GM18909 (cell line): ENCODE measurements around the gene TPSD1.
"Not testable (repeated sequence)": the region's sequence is repeated elsewhere in the genome, so short reads cannot be mapped to it uniquely, and the experiment has no call there.

Experiments used
- ATAC-seq: cut with Tn5 transposase; IDR thresholded peaks from one replicate; pipeline ENCODE4 v1.9.1; 2021; ENCODE audit warnings: mild to moderate bottlenecking; ENCODE audit not compliant: unreplicated experiment, poor library complexity

Gene TPSD1

GRCh38 chr16:1220098-1220728 is 35.7 kb upstream of the TPSD1 start:
- ATAC-seq = no peak

- ATAC-seq = no peak
Observed at GRCh38 chr16:1220841-1221627, 34.8 kb upstream of the TPSD1 start.

- no peak for ATAC-seq
Observed at GRCh38 chr16:1221628-1222552, 34.0 kb upstream of the TPSD1 start.

GRCh38 chr16:1222553-1223354 is 33.1 kb upstream of the TPSD1 start:
- no peak for ATAC-seq

GRCh38 chr16:1223355-1224214 is 32.3 kb upstream of the TPSD1 start:
- no peak for ATAC-seq

GRCh38 chr16:1224558-1224957 is 31.3 kb upstream of the TPSD1 start:
- ATAC-seq = no peak

- no peak for ATAC-seq
Observed at GRCh38 chr16:1225051-1225451, 30.8 kb upstream of the TPSD1 start, which contains the start of gene TPSG1. TPSG1 (minus strand) TSS chr16:1225268; CDS start chr16:1225252, 16 bp downstream.

- not testable (repeated sequence) for ATAC-seq
Observed at GRCh38 chr16:1225728-1226311, 30.0 kb upstream of the TPSD1 start.

- ATAC-seq = not testable (repeated sequence)
Observed at GRCh38 chr16:1226692-1227091, 29.2 kb upstream of the TPSD1 start.

- not testable (repeated sequence) for ATAC-seq
Observed at GRCh38 chr16:1228227-1228626, 27.6 kb upstream of the TPSD1 start.

GRCh38 chr16:1229476-1229875 is 26.4 kb upstream of the TPSD1 start:
- not testable (repeated sequence) for ATAC-seq

GRCh38 chr16:1230084-1230470 is 25.8 kb upstream of the TPSD1 start, which contains the start of gene TPSB2:
TPSB2 (minus strand) TSS chr16:1230184; CDS start chr16:1229951, 233 bp downstream.
- not testable (repeated sequence) for ATAC-seq

- ATAC-seq = not testable (repeated sequence)
Observed at GRCh38 chr16:1230471-1231212, 25.2 kb upstream of the TPSD1 start.

GRCh38 chr16:1231301-1231700 is 24.6 kb upstream of the TPSD1 start:
- ATAC-seq = not testable (repeated sequence)

GRCh38 chr16:1232049-1232748 is 23.7 kb upstream of the TPSD1 start:
- ATAC-seq = not testable (repeated sequence)

GRCh38 chr16:1236659-1237058 is 19.2 kb upstream of the TPSD1 start:
- not testable (repeated sequence) for ATAC-seq

GRCh38 chr16:1237990-1238389 is 17.9 kb upstream of the TPSD1 start:
- ATAC-seq = no peak
